GM23338 (cell line): ENCODE results near the gene CEP43. TPM values are rescaled to one million over a fixed set of nuclear protein-coding genes. Genes with fewer than 3 reads are reported as not detected.

Experiments
- ATAC-seq: fragments of 200-7000 bp; cut with Tn5 transposase; 3 replicates; pipeline ENCODE4 v1.9.1; 2020
- DNase-seq: peaks from one replicate; pipeline ENCODE4 v3.0.0-alpha.2; 2015; ENCODE audit warnings: low spot score
- H2AFZ ChIP-seq: fragments of 200-600 bp; sonication (generic); 2 replicates; pipeline ENCODE4 v1.8.0; 2016; ENCODE audit warnings: antibody characterized with exemption, mild to moderate bottlenecking, moderate library complexity
- H3F3A ChIP-seq: fragments of 200-600 bp; sonication (generic); replicated peaks from 2 replicates; pipeline ENCODE4 v1.8.0; 2017; ENCODE audit warnings: antibody characterized with exemption, mixed run types, low read depth
- H3K27ac ChIP-seq: fragments of 200-600 bp; sonication (generic); 2 replicates; pipeline ENCODE4 v1.6.1; 2016; ENCODE audit warnings: low read depth
- H3K27me3 ChIP-seq: fragments of 200-600 bp; sonication (generic); 2 replicates; pipeline ENCODE4 v1.8.0; 2016; ENCODE audit warnings: mild to moderate bottlenecking, mixed run types, moderate library complexity; ENCODE audit not compliant: insufficient read depth
- H3K36me3 ChIP-seq: fragments of 200-600 bp; sonication (generic); 2 replicates; pipeline ENCODE4 v1.8.0; 2016; ENCODE audit warnings: mild to moderate bottlenecking; ENCODE audit not compliant: insufficient read depth
- H3K4me1 ChIP-seq: fragments of 200-600 bp; sonication (generic); 2 replicates; pipeline ENCODE4 v1.8.0; 2016; ENCODE audit warnings: mild to moderate bottlenecking, moderate library complexity; ENCODE audit not compliant: insufficient read depth
- H3K4me2 ChIP-seq: fragments of 200-600 bp; sonication (generic); 2 replicates; pipeline ENCODE4 v1.7.1; 2017; ENCODE audit warnings: mixed run types
- H3K4me3 ChIP-seq: fragments of 200-600 bp; sonication (generic); 2 replicates; pipeline ENCODE4 v1.6.1; 2016; ENCODE audit warnings: mixed run types
- H3K79me2 ChIP-seq: fragments of 200-600 bp; sonication (generic); replicated peaks from 2 replicates; pipeline ENCODE4 v1.8.0; 2017; ENCODE audit warnings: mild to moderate bottlenecking; ENCODE audit not compliant: insufficient read depth
- H3K9me2 ChIP-seq: fragments of 200-600 bp; sonication (generic); 2 replicates; pipeline ENCODE4 v1.8.0; 2017; ENCODE audit not compliant: insufficient read depth
- H4K20me1 ChIP-seq: fragments of 200-600 bp; sonication (generic); replicated peaks from 2 replicates; pipeline ENCODE4 v1.8.0; 2017; ENCODE audit warnings: mild to moderate bottlenecking; ENCODE audit not compliant: insufficient read depth
- H3K27ac Mint-ChIP-seq: 2 replicates; pipeline ENCODE4 v1.8.0; 2020; ENCODE audit warnings: inconsistent platforms, mild to moderate bottlenecking, moderate library complexity, mixed read lengths
- H3K27me3 Mint-ChIP-seq: 3 replicates; pipeline ENCODE4 v1.8.0; 2022; ENCODE audit warnings: low read depth, mild to moderate bottlenecking, moderate library complexity, mixed read lengths, inconsistent platforms; ENCODE audit not compliant: insufficient read depth, poor library complexity
- H3K36me3 Mint-ChIP-seq: 3 replicates; pipeline ENCODE4 v1.8.0; 2021; ENCODE audit warnings: low read depth, mild to moderate bottlenecking, inconsistent platforms, moderate library complexity, mixed read lengths
- H3K4me1 Mint-ChIP-seq: 3 replicates; pipeline ENCODE4 v1.8.0; 2020; ENCODE audit warnings: mild to moderate bottlenecking, inconsistent platforms, mixed read lengths
- H3K4me3 Mint-ChIP-seq: 3 replicates; pipeline ENCODE4 v1.8.0; 2021; ENCODE audit warnings: moderate library complexity, mild to moderate bottlenecking, inconsistent platforms, mixed read lengths
- H3K9me3 Mint-ChIP-seq: 3 replicates; pipeline ENCODE4 v1.8.0; 2020; ENCODE audit warnings: moderate library complexity, mild to moderate bottlenecking, inconsistent platforms, mixed read lengths
- ETS1 ChIP-seq: IDR thresholded peaks from 2 replicates; pipeline ENCODE4 v1.6.1; 2016; ENCODE audit warnings: antibody characterized with exemption
- JUNB ChIP-seq: IDR thresholded peaks from one replicate; pipeline ENCODE4 v1.6.1; 2016; ENCODE audit warnings: antibody characterized with exemption; ENCODE audit not compliant: unreplicated experiment
- POLR2AphosphoS5 ChIP-seq: IDR thresholded peaks from 2 replicates; pipeline ENCODE4 v1.6.1; 2016; ENCODE audit warnings: antibody characterized with exemption, low read depth
- REST ChIP-seq: IDR thresholded peaks from one replicate; pipeline ENCODE4 v1.6.1; 2018; ENCODE audit warnings: antibody characterized with exemption; ENCODE audit not compliant: unreplicated experiment
- STAT1 ChIP-seq: IDR thresholded peaks from one replicate; pipeline ENCODE4 v1.6.1; 2016; ENCODE audit warnings: antibody characterized with exemption; ENCODE audit not compliant: unreplicated experiment
- ZNF114 ChIP-seq: fragments of 250-450 bp; sonication (Bioruptor Pico); IDR thresholded peaks from 2 replicates; pipeline ENCODE4 v1.5.0; 2020; ENCODE audit warnings: mild to moderate bottlenecking, moderate library complexity
- ZNF331 ChIP-seq: fragments of 250-450 bp; sonication (Bioruptor Pico); IDR thresholded peaks from 2 replicates; pipeline ENCODE4 v1.5.0; 2020; ENCODE audit warnings: low read depth, mild to moderate bottlenecking, moderate library complexity
- ZNF462 ChIP-seq: fragments of 250-450 bp; sonication (Bioruptor Pico); IDR thresholded peaks from 2 replicates; pipeline ENCODE4 v1.5.0; 2020; ENCODE audit warnings: mild to moderate bottlenecking, moderate library complexity
- polyA plus RNA-seq: library from polyadenylated mRNA; unstranded; fragments of >200 nt; fragmentation: Nextera tagmentation; extraction: Ambion mirVana; gene quantifications from 2 replicates; pipeline ENCODE4 v1.2.1, GENCODE V29; 2016
- total RNA-seq: library from RNA; depleted of rRNA; stranded (reverse); fragments of >200 nt; shearing (Covaris generic); gene quantifications from 2 replicates; pipeline ENCODE4 v1.2.3, GENCODE V29; 2014
- TF ChIP-seq, protein P1 (sequence below), 2 experiments: fragments of 200-600 bp in 1 of 2; sonication (generic) in 1 of 2; conservative IDR thresholded peaks; 2 replicates each; pipeline versions ENCODE4 v1.5.1 to v1.6.1; 2016 to 2017; ENCODE audit warnings: antibody characterized with exemption in 2 of 2, low read depth in 2 of 2, mild to moderate bottlenecking in 2 of 2, moderate library complexity in 1 of 2

CEP43 gene
- total and polyA plus RNA-seq, 2 experiments from 2014 or later, result 39.9 to 44.3 TPM

DNA sequence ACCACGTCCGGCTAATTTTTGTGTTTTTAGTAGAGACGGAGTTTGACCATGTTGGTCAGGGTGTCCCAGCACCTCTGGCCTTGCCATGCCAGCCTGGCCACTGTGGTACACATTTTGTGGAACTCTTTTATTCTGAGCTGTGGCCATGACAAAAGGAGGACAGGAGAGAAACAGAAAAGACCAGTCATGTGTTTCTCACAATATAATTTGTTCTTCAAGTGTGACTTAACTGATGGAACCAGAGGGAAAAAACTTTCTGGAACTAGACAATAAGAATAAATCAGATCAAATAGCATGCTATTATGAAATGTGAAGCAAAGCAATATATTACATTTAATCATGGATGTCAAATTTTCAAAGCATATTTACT is 38.6 kb upstream of the CEP43 start:
- DNase-seq (no peak), ATAC-seq (no peak)
- peaks cover 20% of the 10 kb centered on the region for H3K4me1 Mint-ChIP-seq
- Histone ChIP-seq H3K79me2 (no peaks in the 10 kb centered on the region), H2AFZ (no peak overlapping the region), H4K20me1 (no peaks in the 10 kb centered on the region), H3K27me3 (peaks cover 1% of the 10 kb centered on the region; the same call in 1 of the 2 replicates), H3K4me3 (no peak overlapping the region), H3K4me2 (no peak overlapping the region), H3K27ac (no peak overlapping the region), H3K36me3 (no peaks in the 10 kb centered on the region), H3K9me2 (no peaks in the 10 kb centered on the region), H3K4me1 (peaks cover 12% of the 10 kb centered on the region), H3F3A (no peaks in the 10 kb centered on the region)
- peaks cover 30% of the 10 kb centered on the region for H3K9me3 Mint-ChIP-seq
- peaks cover 24% of the 10 kb centered on the region for H3K36me3 Mint-ChIP-seq
- no peak for TF ChIP-seq JUNB
- no peak for TF ChIP-seq ZNF462 (CRISPR knock-in tag)
- TF ChIP-seq ZNF114 (CRISPR knock-in tag), result no peak
- no peak for TF ChIP-seq STAT1
- no peak for TF ChIP-seq ETS1
- TF ChIP-seq ZNF331 (CRISPR knock-in tag), result no peak
- TF ChIP-seq REST, result no peak
- TF ChIP-seq POLR2AphosphoS5, result no peak
- TF ChIP-seq, protein P1, sequence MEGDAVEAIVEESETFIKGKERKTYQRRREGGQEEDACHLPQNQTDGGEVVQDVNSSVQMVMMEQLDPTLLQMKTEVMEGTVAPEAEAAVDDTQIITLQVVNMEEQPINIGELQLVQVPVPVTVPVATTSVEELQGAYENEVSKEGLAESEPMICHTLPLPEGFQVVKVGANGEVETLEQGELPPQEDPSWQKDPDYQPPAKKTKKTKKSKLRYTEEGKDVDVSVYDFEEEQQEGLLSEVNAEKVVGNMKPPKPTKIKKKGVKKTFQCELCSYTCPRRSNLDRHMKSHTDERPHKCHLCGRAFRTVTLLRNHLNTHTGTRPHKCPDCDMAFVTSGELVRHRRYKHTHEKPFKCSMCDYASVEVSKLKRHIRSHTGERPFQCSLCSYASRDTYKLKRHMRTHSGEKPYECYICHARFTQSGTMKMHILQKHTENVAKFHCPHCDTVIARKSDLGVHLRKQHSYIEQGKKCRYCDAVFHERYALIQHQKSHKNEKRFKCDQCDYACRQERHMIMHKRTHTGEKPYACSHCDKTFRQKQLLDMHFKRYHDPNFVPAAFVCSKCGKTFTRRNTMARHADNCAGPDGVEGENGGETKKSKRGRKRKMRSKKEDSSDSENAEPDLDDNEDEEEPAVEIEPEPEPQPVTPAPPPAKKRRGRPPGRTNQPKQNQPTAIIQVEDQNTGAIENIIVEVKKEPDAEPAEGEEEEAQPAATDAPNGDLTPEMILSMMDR (conservative IDR thresholded peaks at IDR 0.05; ENCODE audit: low read depth in 2 of 2), result no peak
- H3K27me3 Mint-ChIP-seq, result peaks cover 6% of the 10 kb centered on the region
- no peak overlapping the region for H3K4me3 Mint-ChIP-seq
- no peak overlapping the region for H3K27ac Mint-ChIP-seq
